HEK293 (cell line): Measurements from ENCODE around the gene GCNT1.

Experiments used
- CTCF ChIA-PET: fragments of 350-600 bp; formaldehyde crosslinking; extraction: SDS; loops from one replicate; lab custom pipeline; 2021; ENCODE audit warnings: antibody characterized with exemption; lab: Yijun Ruan, JAX
- POLR2A ChIA-PET: fragments of 300-600 bp; formaldehyde crosslinking; extraction: SDS; loops from one replicate; lab custom pipeline; 2020; ENCODE audit warnings: antibody characterized with exemption, inconsistent platforms; lab: Yijun Ruan, JAX
- H3K27ac ChIP-seq: fragments of 200-500 bp; sonication (Bioruptor generic); 2 replicates; pipeline ENCODE4 v1.5.1; 2014; ENCODE audit warnings: low read depth, low read length, control low read depth, inconsistent platforms; ENCODE audit errors: extremely low read depth
- H3K36me3 ChIP-seq, 2 experiments: fragments of 200-500 bp in 1 of 2; sonication (Bioruptor generic) in 1 of 2; 1 replicate in 1 of 2; 2 replicates in 1 of 2; pipeline ENCODE4 v1.5.1; 2014 to 2017; ENCODE audit warnings: inconsistent platforms in 2 of 2, low read length in 2 of 2; ENCODE audit not compliant: control insufficient read depth in 2 of 2, insufficient read depth in 1 of 2
- H3K4me1 ChIP-seq: fragments of 200-500 bp; sonication (Bioruptor generic); 2 replicates; pipeline ENCODE4 v1.5.1; 2014; ENCODE audit warnings: mild to moderate bottlenecking, low read length, inconsistent platforms; ENCODE audit not compliant: control insufficient read depth, insufficient read depth
- H3K4me3 ChIP-seq: 2 replicates; pipeline ENCODE4 v1.5.1; 2011; ENCODE audit warnings: low read depth, mild to moderate bottlenecking, control low read depth, low read length, moderate library complexity
- H3K9me3 ChIP-seq: fragments of 200-500 bp; sonication (Bioruptor generic); 2 replicates; pipeline ENCODE4 v1.5.1; 2014; ENCODE audit warnings: low read depth, low read length, inconsistent platforms; ENCODE audit not compliant: control insufficient read depth, insufficient read depth
- BCL6B ChIP-seq: fragments of 450-650 bp; formaldehyde crosslinking; IDR thresholded peaks from 2 replicates; pipeline ENCODE4 v1.5.1; 2017; ENCODE audit warnings: missing biosample characterization, missing genetic modification characterization
- HOXD13 ChIP-seq: sonication (generic); formaldehyde crosslinking; IDR thresholded peaks from 2 replicates; pipeline ENCODE4 v1.8.0; 2022; ENCODE audit warnings: missing genetic modification reagents, borderline replicate concordance
- PRDM10 ChIP-seq: fragments of 450-650 bp; formaldehyde crosslinking; IDR thresholded peaks from 2 replicates; pipeline ENCODE4 v1.5.1; 2016; ENCODE audit warnings: missing biosample characterization, missing genetic modification characterization
- SCRT1 ChIP-seq: fragments of 450-650 bp; formaldehyde crosslinking; IDR thresholded peaks from 2 replicates; pipeline ENCODE4 v1.5.1; 2016; ENCODE audit warnings: missing biosample characterization, missing genetic modification characterization, borderline replicate concordance
- SCRT2 ChIP-seq: fragments of 450-650 bp; formaldehyde crosslinking; IDR thresholded peaks from 2 replicates; pipeline ENCODE4 v1.5.1; 2016; ENCODE audit warnings: missing biosample characterization, missing genetic modification characterization
- SP7 ChIP-seq: fragments of 450-650 bp; formaldehyde crosslinking; IDR thresholded peaks from 2 replicates; pipeline ENCODE4 v1.5.1; 2016; ENCODE audit warnings: missing biosample characterization, missing genetic modification characterization
- TRIM28 ChIP-seq: IDR thresholded peaks from 2 replicates; pipeline ENCODE4 v1.6.1; 2011; ENCODE audit warnings: low read length, control low read depth, borderline replicate concordance
- ZNF114 ChIP-seq: fragments of 450-650 bp; formaldehyde crosslinking; IDR thresholded peaks from 2 replicates; pipeline ENCODE4 v1.5.0; 2017; ENCODE audit warnings: missing biosample characterization, missing genetic modification characterization
- ZNF239 ChIP-seq: fragments of 450-650 bp; formaldehyde crosslinking; IDR thresholded peaks from 2 replicates; pipeline ENCODE4 v1.5.1; 2016; ENCODE audit warnings: missing biosample characterization, missing genetic modification characterization
- ZNF398 ChIP-seq: fragments of 450-650 bp; formaldehyde crosslinking; IDR thresholded peaks from 2 replicates; pipeline ENCODE4 v1.5.1; 2017; ENCODE audit warnings: missing biosample characterization, missing genetic modification characterization
- ZNF433 ChIP-seq: fragments of 450-650 bp; formaldehyde crosslinking; IDR thresholded peaks from 2 replicates; pipeline ENCODE4 v1.5.1; 2016; ENCODE audit warnings: missing biosample characterization, missing genetic modification characterization, low read depth
- ZNF449 ChIP-seq: fragments of 450-650 bp; formaldehyde crosslinking; IDR thresholded peaks from 2 replicates; pipeline ENCODE4 v1.5.1; 2017; ENCODE audit warnings: missing biosample characterization, mild to moderate bottlenecking, missing genetic modification characterization, moderate library complexity
- ZNF488 ChIP-seq: fragments of 450-650 bp; formaldehyde crosslinking; IDR thresholded peaks from 2 replicates; pipeline ENCODE4 v1.5.1; 2016; ENCODE audit warnings: missing biosample characterization, missing genetic modification characterization
- ZNF544 ChIP-seq: fragments of 450-650 bp; formaldehyde crosslinking; IDR thresholded peaks from 2 replicates; pipeline ENCODE4 v1.5.0; 2017; ENCODE audit warnings: missing biosample characterization, missing genetic modification characterization
- ZNF639 ChIP-seq: fragments of 450-650 bp; formaldehyde crosslinking; IDR thresholded peaks from 2 replicates; pipeline ENCODE4 v1.5.1; 2016; ENCODE audit warnings: missing biosample characterization, missing genetic modification characterization
- ZNF670 ChIP-seq: fragments of 450-650 bp; formaldehyde crosslinking; IDR thresholded peaks from 2 replicates; pipeline ENCODE4 v1.5.1; 2016; ENCODE audit warnings: missing biosample characterization, missing genetic modification characterization, low read depth
- ZNF777 ChIP-seq: fragments of 450-650 bp; formaldehyde crosslinking; IDR thresholded peaks from 2 replicates; pipeline ENCODE4 v1.5.1; 2017; ENCODE audit warnings: missing biosample characterization, missing genetic modification characterization, borderline replicate concordance
- TF ChIP-seq, protein P1 (sequence below): fragments of 450-650 bp; formaldehyde crosslinking; IDR thresholded peaks from 2 replicates; pipeline ENCODE4 v1.5.0; 2017; ENCODE audit warnings: missing biosample characterization, missing genetic modification characterization, borderline replicate concordance

GCNT1 gene

DNA sequence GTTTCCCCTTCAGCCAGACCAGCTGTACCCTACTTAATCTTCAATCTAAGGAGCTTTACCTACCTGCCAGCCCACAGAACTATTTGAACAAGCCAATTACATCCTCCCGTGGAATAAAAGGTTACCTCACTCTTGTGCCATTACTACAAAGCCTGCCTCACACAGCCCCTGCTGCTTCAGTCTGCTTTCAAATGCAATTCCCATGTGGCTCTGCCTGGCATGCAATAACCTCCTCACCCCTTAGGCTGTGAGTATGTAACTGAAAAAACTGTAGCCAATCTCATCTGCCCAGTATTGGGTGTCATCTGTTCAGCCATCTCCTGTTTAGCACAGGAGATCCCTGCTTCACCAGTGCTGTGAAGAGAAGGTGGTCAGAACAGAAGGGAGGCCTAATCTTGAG lies 6.1 kb upstream of the GCNT1 start:
- Histone ChIP-seq H3K4me1 (peaks cover 8% of the 10 kb centered on the region), H3K4me3 (no peak overlapping the region), H3K27ac (no peak overlapping the region), H3K36me3 (no peaks in the 10 kb centered on the region)
- ChIA-PET POLR2A (no interaction called here), CTCF (interaction anchor here (0.6 to 7.4 kb wide), 4 partner anchors 60 to 252 kb away, joined by 3 to 77 read pairs (median 12); no protein-coding TSS in a partner anchor)
- TF ChIP-seq TRIM28 (no peak), ZNF114 (tag by site-specific recombination) (no peak), ZNF433 (tag by site-specific recombination) (no peak), PRDM10 (no peak), ZNF239 (tag by site-specific recombination) (no peak), ZNF544 (tag by site-specific recombination) (no peak), BCL6B (no peak), ZNF670 (tag by site-specific recombination) (no peak), ZNF449 (tag by site-specific recombination) (no peak), SP7 (tag by site-specific recombination) (no peak), SCRT2 (no peak), ZNF398 (tag by site-specific recombination) (no peak), HOXD13 (no peak), ZNF488 (tag by site-specific recombination) (no peak), ZNF639 (tag by site-specific recombination) (no peak), SCRT1 (no peak), ZNF777 (tag by site-specific recombination) (no peak)
- TF ChIP-seq, protein P1, sequence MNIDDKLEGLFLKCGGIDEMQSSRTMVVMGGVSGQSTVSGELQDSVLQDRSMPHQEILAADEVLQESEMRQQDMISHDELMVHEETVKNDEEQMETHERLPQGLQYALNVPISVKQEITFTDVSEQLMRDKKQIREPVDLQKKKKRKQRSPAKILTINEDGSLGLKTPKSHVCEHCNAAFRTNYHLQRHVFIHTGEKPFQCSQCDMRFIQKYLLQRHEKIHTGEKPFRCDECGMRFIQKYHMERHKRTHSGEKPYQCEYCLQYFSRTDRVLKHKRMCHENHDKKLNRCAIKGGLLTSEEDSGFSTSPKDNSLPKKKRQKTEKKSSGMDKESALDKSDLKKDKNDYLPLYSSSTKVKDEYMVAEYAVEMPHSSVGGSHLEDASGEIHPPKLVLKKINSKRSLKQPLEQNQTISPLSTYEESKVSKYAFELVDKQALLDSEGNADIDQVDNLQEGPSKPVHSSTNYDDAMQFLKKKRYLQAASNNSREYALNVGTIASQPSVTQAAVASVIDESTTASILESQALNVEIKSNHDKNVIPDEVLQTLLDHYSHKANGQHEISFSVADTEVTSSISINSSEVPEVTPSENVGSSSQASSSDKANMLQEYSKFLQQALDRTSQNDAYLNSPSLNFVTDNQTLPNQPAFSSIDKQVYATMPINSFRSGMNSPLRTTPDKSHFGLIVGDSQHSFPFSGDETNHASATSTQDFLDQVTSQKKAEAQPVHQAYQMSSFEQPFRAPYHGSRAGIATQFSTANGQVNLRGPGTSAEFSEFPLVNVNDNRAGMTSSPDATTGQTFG (tag by site-specific recombination), result no peak
- TF ChIP-seq, all 188 proteins: peak for 0
- H3K9me3 ChIP-seq, result no peaks in the 10 kb centered on the region
